CD4-positive, CD25-positive, alpha-beta regulatory T cell (primary cell): ENCODE measurements around the gene EXOC4. TPM values are rescaled to one million over a fixed set of nuclear protein-coding genes. Genes with fewer than 3 reads are reported as not detected.

Experiments
- ATAC-seq, 2 donors: fragments of 150-1000 bp; cut with Tn5 transposase; one replicate each; pipeline ENCODE4 v1.10.0; 2021; ENCODE audit warnings: low read depth in 2 of 2, moderate number of reproducible peaks in 2 of 2, moderate library complexity in 1 of 2
- DNase-seq, 3 donors: peaks; one replicate each; pipeline versions ENCODE4 v3.0.0 to v3.0.0-alpha.2; 2012 to 2022; ENCODE audit warnings: mixed read lengths in 1 of 3
- H3K27ac ChIP-seq: one replicate; pipeline ENCODE4 v1.7.0; 2013; ENCODE audit warnings: mild to moderate bottlenecking, low read length; ENCODE audit not compliant: insufficient read depth, poor library complexity, severe bottlenecking
- H3K27me3 ChIP-seq: one replicate; pipeline ENCODE4 v1.7.0; 2013; ENCODE audit warnings: low read length; ENCODE audit not compliant: control insufficient read depth, insufficient read depth
- H3K36me3 ChIP-seq: one replicate; pipeline ENCODE4 v1.7.0; 2013; ENCODE audit warnings: mild to moderate bottlenecking, low read length, moderate library complexity; ENCODE audit not compliant: control insufficient read depth, insufficient read depth
- H3K4me1 ChIP-seq: 2 replicates; pipeline ENCODE4 v1.7.0; 2013; ENCODE audit warnings: mild to moderate bottlenecking, low read length; ENCODE audit not compliant: insufficient read depth, control insufficient read depth, poor library complexity, severe bottlenecking
- H3K4me3 ChIP-seq: one replicate; pipeline ENCODE4 v1.7.0; 2013; ENCODE audit warnings: low read depth, mild to moderate bottlenecking, low read length, moderate library complexity
- H3K9me3 ChIP-seq, 2 experiments: 1 replicate in 1 of 2; 2 replicates in 1 of 2; pipeline ENCODE4 v1.7.0; 2013; ENCODE audit warnings: low read length in 2 of 2, mild to moderate bottlenecking in 1 of 2, moderate library complexity in 1 of 2; ENCODE audit not compliant: control insufficient read depth in 2 of 2
- H3K27ac Mint-ChIP-seq, 3 donors: one replicate each; pipeline ENCODE4 v1.8.0; 2020 to 2022; ENCODE audit warnings: mild to moderate bottlenecking in 3 of 3, mixed read lengths in 3 of 3, moderate library complexity in 2 of 3
- H3K27me3 Mint-ChIP-seq: one replicate; pipeline ENCODE4 v1.8.0; 2022; ENCODE audit warnings: mild to moderate bottlenecking, mixed read lengths
- H3K36me3 Mint-ChIP-seq: one replicate; pipeline ENCODE4 v1.8.0; 2020; ENCODE audit warnings: mixed read lengths
- H3K4me1 Mint-ChIP-seq, 4 donors: one replicate each; pipeline ENCODE4 v1.8.0; 2020 to 2022; ENCODE audit warnings: mixed read lengths in 4 of 4, mild to moderate bottlenecking in 1 of 4
- H3K4me3 Mint-ChIP-seq, 4 donors: one replicate each; pipeline ENCODE4 v1.8.0; 2020 to 2022; ENCODE audit warnings: mild to moderate bottlenecking in 4 of 4, mixed read lengths in 4 of 4, moderate library complexity in 3 of 4
- H3K9me3 Mint-ChIP-seq, 7 donors: one replicate each; pipeline ENCODE4 v1.8.0; 2020 to 2022; ENCODE audit warnings: mixed read lengths in 7 of 7, mild to moderate bottlenecking in 3 of 7, moderate library complexity in 2 of 7
- polyA plus RNA-seq, 4 donors: library from polyadenylated mRNA; unstranded; fragments of 300-500 nt; fragmentation: Illumina TruSeq; gene quantifications; one replicate each; pipeline ENCODE4 v1.2.3, GENCODE V29; 2021
- total RNA-seq: library from RNA; stranded (reverse); gene quantifications from one replicate; pipeline ENCODE4 v1.2.3, GENCODE V29; 2022

EXOC4 gene
- total and polyA plus RNA-seq, 5 donors from 2014 or later, result 39.1 to 118 (median 52.2) TPM

DNA sequence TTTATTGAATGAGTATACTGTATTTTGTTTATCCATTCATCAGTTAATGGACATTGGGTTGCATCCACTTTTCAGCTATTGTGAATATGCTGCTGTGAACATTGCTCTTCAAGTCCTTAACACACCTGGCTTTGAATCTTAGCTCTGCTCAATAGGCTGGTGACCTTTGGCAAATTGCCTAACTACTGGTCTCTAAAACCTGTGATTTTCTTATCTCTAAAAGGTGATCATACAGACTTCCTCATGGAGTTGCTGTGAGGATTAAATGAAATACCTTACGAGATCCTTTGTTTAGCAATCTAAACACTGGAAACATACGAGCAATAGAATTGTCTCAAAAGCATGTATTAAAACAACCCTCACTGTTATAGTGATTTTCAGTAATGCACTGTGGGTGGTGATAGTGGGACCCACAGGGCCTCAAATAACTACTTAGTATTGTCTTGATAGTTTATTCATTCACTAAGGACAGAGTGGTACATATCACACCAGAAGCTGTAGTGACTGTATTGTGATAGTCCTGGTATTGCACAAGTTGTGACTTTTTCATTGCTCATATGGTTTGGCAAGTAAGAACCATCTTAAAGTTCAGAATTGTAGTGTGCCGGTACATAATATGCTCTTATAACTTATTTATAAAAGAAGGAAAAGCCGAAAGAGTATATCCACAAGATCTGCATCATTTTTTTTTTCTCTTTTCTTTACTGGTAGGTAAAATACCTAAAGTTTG, 257.6 kb downstream of the EXOC4 start:
- Mint-ChIP-seq H3K4me1 (peaks cover 0 to 7% (median 3%) of the 10 kb centered on the region in 4 donors), H3K9me3 (peaks cover 0 to 3% (median 0%) of the 10 kb centered on the region in 7 donors), H3K4me3 (no peak overlapping the region), H3K27ac (no peak overlapping the region), H3K36me3 (peaks cover 25% of the 10 kb centered on the region), H3K27me3 (no peaks in the 10 kb centered on the region)
- Histone ChIP-seq H3K4me3 (no peak overlapping the region), H3K27me3 (no peaks in the 10 kb centered on the region), H3K4me1 (no peaks in the 10 kb centered on the region), H3K9me3 (no peaks in the 10 kb centered on the region), H3K27ac (no peak overlapping the region), H3K36me3 (no peaks in the 10 kb centered on the region)
- ATAC-seq, result no peak
- no peak for DNase-seq

DNA sequence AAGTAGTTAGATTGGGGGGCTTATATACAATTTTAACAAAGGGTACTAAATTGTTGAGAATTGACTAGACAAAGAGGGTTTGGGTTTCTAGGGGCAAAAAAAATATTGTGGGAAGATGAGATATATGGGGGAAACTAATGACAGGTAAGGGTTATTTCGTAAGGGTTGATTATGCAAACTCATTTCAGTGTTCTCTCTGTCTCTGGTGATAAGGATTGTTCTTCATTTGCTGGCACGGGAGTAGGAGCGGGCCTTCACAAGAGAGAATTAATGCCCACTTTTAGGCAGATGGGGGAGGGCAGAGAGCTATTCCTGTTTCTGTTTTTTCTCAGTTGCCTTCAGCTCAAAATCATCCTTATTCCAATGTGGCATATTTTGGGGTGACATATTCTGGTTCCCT, 258.4 kb downstream of the EXOC4 start:
- Histone ChIP-seq H3K4me3 (no peak overlapping the region), H3K27me3 (no peaks in the 10 kb centered on the region), H3K9me3 (no peaks in the 10 kb centered on the region), H3K36me3 (no peaks in the 10 kb centered on the region), H3K4me1 (no peaks in the 10 kb centered on the region), H3K27ac (no peak overlapping the region)
- DNase-seq, result no peak
- Mint-ChIP-seq H3K4me1 (peaks cover 2 to 7% (median 3%) of the 10 kb centered on the region in 4 donors), H3K9me3 (peaks cover 0 to 3% (median under 1%) of the 10 kb centered on the region in 7 donors), H3K36me3 (peaks cover 26% of the 10 kb centered on the region), H3K27me3 (no peaks in the 10 kb centered on the region), H3K27ac (no peak overlapping the region), H3K4me3 (no peak overlapping the region)
- no peak for ATAC-seq

- peaks cover 28% of the 10 kb centered on the region for H3K36me3 Mint-ChIP-seq
Measured at GRCh38 chr7:133511708-133512107, 258.8 kb downstream of the EXOC4 start.

GRCh38 chr7:133512560-133512959, 259.7 kb downstream of the EXOC4 start:
- Mint-ChIP-seq H3K4me3 (peak overlapping the region in 1 of 4 donors; percentile 25), H3K9me3 (peaks cover 0 to 4% (median 3%) of the 10 kb centered on the region in 7 donors), H3K36me3 (peaks cover 28% of the 10 kb centered on the region), H3K27ac (peak overlapping the region in 1 of 3 donors; percentile 63), H3K27me3 (no peaks in the 10 kb centered on the region), H3K4me1 (peaks cover 2 to 9% (median 4%) of the 10 kb centered on the region in 4 donors)
- no peak for DNase-seq
- H3K4me1 ChIP-seq, result no peaks in the 10 kb centered on the region
- H3K27me3 ChIP-seq, result no peaks in the 10 kb centered on the region
- no peaks in the 10 kb centered on the region for H3K9me3 ChIP-seq
- H3K27ac ChIP-seq, result no peak overlapping the region
- no peaks in the 10 kb centered on the region for H3K36me3 ChIP-seq
- H3K4me3 ChIP-seq, result no peak overlapping the region
- no peak for ATAC-seq

More at GRCh38 chr7:133511708-133512107, 258.8 kb downstream of the EXOC4 start:
- DNase-seq (no peak), ATAC-seq (no peak)
- H3K9me3 Mint-ChIP-seq, result peaks cover 0 to 4% (median 3%) of the 10 kb centered on the region in 7 donors
- H3K27me3 Mint-ChIP-seq, result no peaks in the 10 kb centered on the region
- no peak overlapping the region for H3K4me3 Mint-ChIP-seq
- Histone ChIP-seq H3K27ac (no peak overlapping the region), H3K36me3 (no peaks in the 10 kb centered on the region), H3K4me3 (no peak overlapping the region), H3K27me3 (no peaks in the 10 kb centered on the region), H3K9me3 (no peaks in the 10 kb centered on the region), H3K4me1 (no peaks in the 10 kb centered on the region)
- H3K4me1 Mint-ChIP-seq, result peaks cover 2 to 9% (median 4%) of the 10 kb centered on the region in 4 donors
- no peak overlapping the region for H3K27ac Mint-ChIP-seq

DNA sequence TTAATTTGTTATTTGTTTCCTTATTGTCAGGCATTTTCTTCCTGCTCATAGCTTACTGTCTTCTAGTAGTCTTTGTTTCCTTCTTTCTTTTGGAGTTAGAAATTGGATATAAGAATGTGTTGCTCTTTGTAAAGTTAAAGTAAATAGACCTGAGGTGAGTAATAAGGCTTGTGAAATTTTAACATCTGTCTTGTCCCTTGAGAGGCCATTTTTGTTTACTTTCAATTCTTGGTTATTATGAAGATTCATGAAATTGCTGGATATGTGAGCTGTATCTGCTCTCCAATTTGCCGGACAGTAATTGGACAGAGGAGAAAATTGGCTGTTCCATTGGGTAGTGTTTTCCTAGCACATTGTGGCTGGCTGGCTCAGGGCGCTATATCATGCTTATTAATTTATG, 260.7 kb downstream of the EXOC4 start:
- H3K36me3 ChIP-seq, result no peaks in the 10 kb centered on the region
- H3K27ac ChIP-seq, result no peak overlapping the region
- H3K9me3 ChIP-seq, result no peaks in the 10 kb centered on the region
- no peak for DNase-seq
- no peak overlapping the region for H3K4me3 Mint-ChIP-seq
- ATAC-seq, result no peak
- no peaks in the 10 kb centered on the region for H3K4me1 ChIP-seq
- H3K4me3 ChIP-seq, result no peak overlapping the region
- H3K27me3 ChIP-seq, result no peaks in the 10 kb centered on the region
- H3K4me1 Mint-ChIP-seq, result peaks cover 4 to 9% (median 4%) of the 10 kb centered on the region in 4 donors
- no peak overlapping the region for H3K27ac Mint-ChIP-seq
- no peaks in the 10 kb centered on the region for H3K27me3 Mint-ChIP-seq
- H3K9me3 Mint-ChIP-seq, result peaks cover 0 to 4% (median 3%) of the 10 kb centered on the region in 7 donors
- peaks cover 24% of the 10 kb centered on the region for H3K36me3 Mint-ChIP-seq

- H3K4me3 ChIP-seq, result no peak overlapping the region
- no peaks in the 10 kb centered on the region for H3K4me1 ChIP-seq
- H3K9me3 ChIP-seq, result no peaks in the 10 kb centered on the region
- DNase-seq (no peak), ATAC-seq (no peak)
- Mint-ChIP-seq H3K36me3 (peaks cover 24% of the 10 kb centered on the region), H3K4me1 (peaks cover 4 to 9% (median 5%) of the 10 kb centered on the region in 4 donors), H3K4me3 (no peak overlapping the region), H3K27me3 (no peaks in the 10 kb centered on the region), H3K27ac (no peak overlapping the region), H3K9me3 (peaks cover 0 to 4% (median 3%) of the 10 kb centered on the region in 7 donors)
- no peaks in the 10 kb centered on the region for H3K36me3 ChIP-seq
- no peak overlapping the region for H3K27ac ChIP-seq
- no peaks in the 10 kb centered on the region for H3K27me3 ChIP-seq
Measured at GRCh38 chr7:133514551-133514950, 261.7 kb downstream of the EXOC4 start.

DNA sequence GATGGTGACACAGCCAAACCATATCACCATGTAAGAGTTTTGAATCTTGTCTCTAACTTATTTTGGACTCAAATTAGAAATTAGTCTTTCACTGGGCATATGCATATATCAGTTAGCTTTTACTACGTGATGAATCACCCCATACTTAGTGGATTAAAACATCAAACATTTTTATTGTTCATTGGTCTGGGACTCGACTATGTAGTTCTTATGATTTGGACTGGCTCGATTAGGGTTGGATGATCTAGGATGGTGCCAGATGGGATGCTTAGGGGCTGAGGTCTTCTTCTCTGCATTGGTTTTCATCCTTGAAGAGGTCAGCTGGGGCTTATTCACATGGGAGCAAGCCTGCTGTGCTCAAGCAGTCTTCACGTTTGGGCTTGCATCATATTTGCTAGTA, 264.9 kb downstream of the EXOC4 start:
- H3K9me3 ChIP-seq, result no peaks in the 10 kb centered on the region
- H3K36me3 ChIP-seq, result no peaks in the 10 kb centered on the region
- Mint-ChIP-seq H3K9me3 (peaks cover 0 to 5% (median 0%) of the 10 kb centered on the region in 7 donors), H3K27me3 (no peaks in the 10 kb centered on the region), H3K4me1 (peaks cover 4 to 5% (median 4%) of the 10 kb centered on the region in 4 donors), H3K27ac (no peak overlapping the region), H3K4me3 (no peak overlapping the region), H3K36me3 (peaks cover 22% of the 10 kb centered on the region)
- no peak for ATAC-seq
- no peaks in the 10 kb centered on the region for H3K27me3 ChIP-seq
- H3K27ac ChIP-seq, result no peak overlapping the region
- no peaks in the 10 kb centered on the region for H3K4me1 ChIP-seq
- no peak for DNase-seq
- no peak overlapping the region for H3K4me3 ChIP-seq

DNA sequence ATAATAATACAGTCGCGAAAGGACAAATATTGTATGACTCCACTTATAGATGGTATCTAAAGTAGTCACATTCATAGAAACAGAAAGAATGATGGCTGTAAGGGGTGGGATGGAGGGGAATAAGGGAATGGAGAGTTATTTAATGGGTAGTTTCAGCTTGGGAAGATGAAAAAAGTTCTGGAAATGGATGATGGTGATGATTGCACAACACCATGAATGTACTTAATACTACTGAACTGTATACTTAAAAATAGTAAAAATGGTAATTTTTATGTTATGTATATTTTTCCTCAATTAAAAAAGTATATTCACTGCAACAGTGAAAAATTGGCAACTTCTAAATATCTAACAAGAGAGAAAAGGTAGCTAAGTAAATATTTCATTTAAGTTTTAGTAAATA, 265.8 kb downstream of the EXOC4 start:
- Mint-ChIP-seq H3K36me3 (peaks cover 18% of the 10 kb centered on the region), H3K4me3 (no peak overlapping the region), H3K9me3 (peaks cover 0 to 5% (median 0%) of the 10 kb centered on the region in 7 donors), H3K27me3 (no peaks in the 10 kb centered on the region), H3K27ac (no peak overlapping the region), H3K4me1 (peaks cover 3 to 5% (median 4%) of the 10 kb centered on the region in 4 donors)
- no peaks in the 10 kb centered on the region for H3K27me3 ChIP-seq
- H3K4me1 ChIP-seq, result no peaks in the 10 kb centered on the region
- DNase-seq (no peak), ATAC-seq (no peak)
- H3K4me3 ChIP-seq, result no peak overlapping the region
- H3K27ac ChIP-seq, result no peak overlapping the region
- H3K9me3 ChIP-seq, result no peaks in the 10 kb centered on the region
- no peaks in the 10 kb centered on the region for H3K36me3 ChIP-seq
